SIG-M5 (cell line): ENCODE measurements around the gene OSBPL9.
"Not testable (repeated sequence)": the region's sequence is repeated elsewhere in the genome, so short reads cannot be mapped to it uniquely, and the experiment has no call there.

ENCODE experiments used
- DNase-seq: peaks from one replicate; lab custom pipeline; 2025; lab: John Stamatoyannopoulos, UW

OSBPL9 gene

GRCh38 chr1:51712590-51712989, 95.7 kb downstream of the OSBPL9 start:
- DNase-seq, result no peak

GRCh38 chr1:51714374-51715019, 97.6 kb downstream of the OSBPL9 start:
- DNase-seq, result no peak

GRCh38 chr1:51715369-51715768, 98.5 kb downstream of the OSBPL9 start:
- DNase-seq, result no peak

GRCh38 chr1:51716746-51717145, 99.9 kb downstream of the OSBPL9 start:
- DNase-seq, result no peak

DNA sequence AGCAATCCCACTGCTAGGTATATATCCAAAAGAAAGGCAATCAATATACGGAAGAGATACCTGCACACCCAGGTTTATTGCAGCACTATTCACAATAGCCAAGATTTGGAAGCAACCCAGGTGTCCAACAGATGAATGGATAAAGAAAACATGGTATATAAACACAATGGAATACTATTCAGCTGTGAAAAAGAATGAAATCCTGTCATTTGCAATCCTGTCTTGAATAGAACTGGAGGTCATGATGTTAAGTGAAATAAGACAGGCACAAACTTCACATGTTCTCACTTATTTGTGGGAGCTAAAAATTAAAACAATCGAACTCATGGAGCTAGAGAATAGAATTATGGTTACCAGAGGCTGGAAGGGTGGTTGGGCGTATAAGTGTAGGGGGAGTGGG, 101.0 kb downstream of the OSBPL9 start:
- DNase-seq, result no peak

DNA sequence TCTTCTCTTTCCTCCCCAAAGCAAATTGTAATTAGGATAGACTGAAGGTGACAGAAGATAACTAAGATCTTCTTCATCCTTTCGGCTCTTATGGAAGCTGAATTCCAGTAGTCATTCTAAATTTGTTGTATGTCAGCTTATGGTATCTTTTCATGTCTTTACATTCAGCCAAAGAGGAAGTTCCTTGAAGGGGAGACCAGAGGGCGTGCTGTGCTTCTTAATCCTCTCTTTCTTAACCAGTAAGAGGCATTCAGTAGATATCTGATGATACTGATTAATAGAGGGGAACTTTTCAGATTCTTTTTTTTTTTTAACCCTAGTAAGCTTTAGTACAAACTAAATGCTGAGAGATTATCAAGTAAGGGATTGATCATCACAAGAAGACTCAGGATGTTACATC, 102.3 kb downstream of the OSBPL9 start:
- DNase-seq, result no peak

- no peak for DNase-seq
Observed at GRCh38 chr1:51724797-51725196, 107.9 kb downstream of the OSBPL9 start.

DNA sequence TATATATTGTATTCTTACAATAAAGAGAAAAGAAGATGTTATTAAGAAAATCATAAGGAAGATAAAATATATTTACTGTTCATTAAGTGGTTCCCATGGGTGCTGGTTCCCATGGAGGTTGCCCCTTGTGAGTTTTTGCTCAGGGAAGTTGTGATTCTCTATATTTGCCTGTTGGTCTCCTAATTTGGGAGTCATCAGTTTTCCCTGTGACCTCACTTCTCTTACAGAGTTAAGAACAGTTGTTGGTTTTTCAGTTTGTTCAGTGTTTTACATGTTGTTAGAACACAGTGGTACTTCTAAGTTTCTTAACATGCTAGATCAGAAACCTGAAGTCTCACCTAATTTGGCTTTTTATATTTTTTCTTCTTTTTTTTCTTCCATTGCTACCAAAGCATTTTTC, 109.2 kb downstream of the OSBPL9 start:
- no peak for DNase-seq

- DNase-seq, result no peak
Observed at GRCh38 chr1:51726544-51727225, 109.8 kb downstream of the OSBPL9 start.

- no peak for DNase-seq
Observed at GRCh38 chr1:51727366-51727765, 110.5 kb downstream of the OSBPL9 start.

DNA sequence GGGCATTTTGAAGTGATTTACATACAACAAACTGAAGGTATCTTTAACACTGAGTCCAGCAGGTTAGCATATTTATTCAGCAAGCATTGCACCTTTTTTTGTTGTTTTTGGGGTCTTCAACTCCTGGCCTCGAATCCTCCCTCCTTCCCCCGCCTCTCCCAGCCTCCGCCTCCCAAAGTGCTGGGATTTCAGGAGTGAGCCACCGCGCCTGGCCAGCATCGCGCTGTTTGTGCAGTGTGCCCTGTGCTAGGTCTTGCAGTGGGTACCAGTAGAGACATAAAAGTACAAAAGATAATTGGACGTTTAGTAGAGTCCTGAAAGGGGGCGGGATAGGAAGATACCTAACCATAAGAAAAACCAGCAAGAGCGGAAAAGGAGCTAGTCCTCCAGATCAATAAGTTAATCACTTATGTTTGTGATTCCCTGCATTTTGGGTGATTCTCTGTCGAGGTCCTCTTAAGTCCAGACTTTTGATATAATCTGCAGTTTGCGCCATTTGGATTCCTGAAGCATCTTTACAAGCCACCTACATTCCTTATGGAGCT, 111.8 kb downstream of the OSBPL9 start:
- no peak for DNase-seq

DNA sequence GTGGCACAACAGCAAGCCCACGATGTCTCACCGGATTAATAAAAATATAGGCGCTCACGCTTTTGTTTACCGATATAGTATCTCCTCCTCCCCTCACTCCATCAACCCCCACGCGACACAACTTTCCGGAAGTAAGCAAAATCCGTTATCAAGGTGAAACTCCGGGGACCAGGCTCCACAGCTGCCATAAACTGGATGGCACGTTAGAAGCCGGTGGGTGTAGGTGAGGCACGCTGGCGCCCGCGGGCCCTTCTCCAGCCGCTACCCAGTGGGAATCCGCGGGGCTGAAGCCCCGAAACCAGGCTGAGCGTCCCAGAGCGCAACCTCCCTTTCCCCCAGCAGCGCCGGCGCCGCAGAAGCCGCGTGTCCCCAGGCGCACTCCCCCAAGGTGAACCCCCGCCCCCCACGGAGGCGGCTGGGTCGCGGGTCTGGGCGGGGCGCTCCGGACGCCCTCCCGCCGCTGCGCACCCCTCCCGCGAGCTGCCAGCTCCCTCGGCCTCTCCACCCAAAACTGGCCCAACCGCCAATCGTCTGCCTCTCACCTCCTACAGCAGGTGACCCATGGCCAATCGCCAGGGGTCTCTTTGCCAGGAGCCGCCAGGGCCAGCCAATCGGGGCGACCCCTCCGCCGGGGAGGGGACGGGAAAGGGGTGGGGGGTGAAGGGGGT, 112.4 kb downstream of the OSBPL9 start:
- peak; percentile 71 for DNase-seq

DNA sequence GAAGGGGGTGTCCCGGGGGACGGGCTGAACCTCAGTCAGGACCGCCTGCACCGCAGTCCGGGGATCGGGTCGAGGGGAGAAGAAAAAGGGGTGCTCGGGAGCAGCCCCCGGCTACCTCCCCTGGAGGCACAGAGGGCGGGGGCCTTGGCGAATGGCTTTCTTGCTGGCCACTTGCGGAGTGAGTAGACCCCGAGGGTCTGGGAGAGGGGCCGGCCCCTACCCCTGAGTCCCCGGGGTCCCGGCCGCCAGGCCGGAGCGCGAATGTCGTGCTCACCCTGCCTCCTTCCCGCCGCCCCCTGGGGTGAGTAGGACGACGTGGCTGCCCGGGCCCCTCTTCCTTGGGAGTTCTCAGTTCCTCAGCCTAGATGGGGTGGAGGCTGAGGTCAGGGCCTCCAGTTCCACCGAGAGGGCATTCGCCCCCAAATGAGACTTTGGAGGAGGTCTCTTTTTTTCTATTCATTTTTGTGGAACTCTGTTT, 113.0 kb downstream of the OSBPL9 start:
- DNase-seq, result no peak

- DNase-seq, result no peak
Observed at GRCh38 chr1:51731998-51732397, 115.1 kb downstream of the OSBPL9 start.

DNA sequence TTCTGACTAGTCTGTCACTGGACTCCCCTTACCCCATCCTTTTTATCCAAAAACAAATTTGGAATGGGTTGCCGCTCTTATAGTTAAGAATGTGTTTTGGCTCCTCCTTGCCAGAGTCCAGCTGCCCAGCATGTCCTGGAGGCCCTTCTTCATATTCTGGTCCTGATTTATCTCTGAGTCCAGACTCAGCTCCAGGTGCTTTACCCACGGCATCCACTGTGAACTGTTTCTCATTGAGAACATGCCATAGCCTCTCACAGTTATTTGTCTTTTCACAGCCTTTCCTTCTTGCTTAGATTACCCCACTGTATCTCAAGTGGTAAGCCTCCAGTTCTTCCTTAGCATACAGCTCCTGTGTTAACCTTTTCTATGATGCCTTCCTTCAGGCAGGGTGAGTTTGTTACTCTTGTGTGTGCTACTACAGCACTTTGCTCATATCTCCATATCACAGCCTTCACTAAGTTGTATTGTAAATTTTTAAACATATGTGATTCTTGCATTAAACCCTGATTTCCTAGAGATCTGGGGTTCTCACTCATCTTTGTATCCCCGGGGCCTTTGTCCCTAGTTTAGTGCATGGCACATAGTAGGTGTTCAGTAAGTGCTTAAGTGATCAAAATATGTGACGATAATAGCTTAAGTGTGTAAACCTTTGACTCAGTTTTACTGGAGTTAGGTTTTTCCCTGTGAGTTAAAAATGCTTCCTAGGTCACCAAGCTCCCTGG, 116.0 kb downstream of the OSBPL9 start:
- no peak for DNase-seq

- DNase-seq, result not testable (repeated sequence)
Observed at GRCh38 chr1:51733426-51733774, 116.5 kb downstream of the OSBPL9 start.

- DNase-seq, result no peak
Observed at GRCh38 chr1:51733793-51734522, 117.1 kb downstream of the OSBPL9 start.

GRCh38 chr1:51734896-51735745, 118.2 kb downstream of the OSBPL9 start:
- DNase-seq, result no peak

DNA sequence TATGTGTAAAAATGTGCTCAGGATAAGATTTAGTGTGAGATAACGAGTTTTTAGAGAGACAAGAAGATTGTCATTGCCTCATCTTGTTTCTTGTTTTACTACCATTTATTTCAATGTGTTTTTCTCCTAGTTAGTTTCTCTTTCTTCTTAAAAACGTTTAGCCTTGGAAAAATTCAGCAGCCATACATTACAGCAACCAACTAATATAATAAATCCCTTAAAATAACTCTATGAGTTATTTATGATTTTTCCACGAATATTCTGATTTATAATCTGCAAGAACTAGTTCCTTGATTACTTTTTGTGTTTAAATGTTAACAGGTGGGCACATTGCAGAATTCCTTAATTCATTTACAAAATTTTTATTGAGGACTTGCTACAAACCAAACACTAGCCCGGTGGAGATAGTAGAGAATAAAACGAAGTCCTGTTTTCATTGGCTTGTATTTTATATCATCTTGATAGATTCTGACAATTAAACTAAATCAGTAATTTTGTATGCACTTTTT, 118.9 kb downstream of the OSBPL9 start:
- DNase-seq, result no peak

DNA sequence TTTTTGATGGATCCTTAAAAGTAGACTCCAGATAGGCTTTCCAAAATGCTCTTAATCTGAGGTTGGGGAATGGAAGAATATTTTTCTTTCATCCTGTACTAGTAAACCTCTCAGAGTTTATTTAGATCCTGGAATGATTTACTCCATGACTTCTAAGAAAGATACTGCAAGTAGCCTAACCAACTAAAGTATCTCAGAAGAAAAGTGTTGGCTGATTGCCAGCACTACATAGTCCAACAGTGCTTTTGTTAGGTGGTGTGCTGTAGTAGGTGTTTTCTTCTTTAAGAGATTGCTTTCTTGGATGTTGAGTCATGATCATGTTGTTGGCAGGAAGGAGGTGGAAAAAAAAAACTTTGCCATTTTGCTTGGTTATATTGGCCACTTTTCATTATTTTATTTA, 119.8 kb downstream of the OSBPL9 start:
- no peak for DNase-seq

- DNase-seq, result no peak
Observed at GRCh38 chr1:51738681-51739080, 121.8 kb downstream of the OSBPL9 start.
